Subcutaneous adipose tissue (tissue), 4 donors: Measurements from ENCODE around the gene RHCG. TPM values are rescaled to one million over a fixed set of nuclear protein-coding genes. Genes with fewer than 3 reads are reported as not detected.

Experiments used
- total RNA-seq, 4 donors: library from RNA; depleted of rRNA; stranded (reverse); fragments of >200 nt; gene quantifications; one replicate each; pipeline ENCODE4 v1.1.0, GENCODE V29; 2016
- TF ChIP-seq, protein P1 (sequence below): fragments of 450-650 bp; IDR thresholded peaks from one replicate; pipeline ENCODE4 v1.5.1; 2016; ENCODE audit warnings: low read depth, mild to moderate bottlenecking, control low read depth, antibody characterized with exemption, moderate library complexity

The RHCG gene
- total RNA-seq, 4 donors from 2014 or later, result 0.82 to 1.9 TPM; not detected in 2

DNA sequence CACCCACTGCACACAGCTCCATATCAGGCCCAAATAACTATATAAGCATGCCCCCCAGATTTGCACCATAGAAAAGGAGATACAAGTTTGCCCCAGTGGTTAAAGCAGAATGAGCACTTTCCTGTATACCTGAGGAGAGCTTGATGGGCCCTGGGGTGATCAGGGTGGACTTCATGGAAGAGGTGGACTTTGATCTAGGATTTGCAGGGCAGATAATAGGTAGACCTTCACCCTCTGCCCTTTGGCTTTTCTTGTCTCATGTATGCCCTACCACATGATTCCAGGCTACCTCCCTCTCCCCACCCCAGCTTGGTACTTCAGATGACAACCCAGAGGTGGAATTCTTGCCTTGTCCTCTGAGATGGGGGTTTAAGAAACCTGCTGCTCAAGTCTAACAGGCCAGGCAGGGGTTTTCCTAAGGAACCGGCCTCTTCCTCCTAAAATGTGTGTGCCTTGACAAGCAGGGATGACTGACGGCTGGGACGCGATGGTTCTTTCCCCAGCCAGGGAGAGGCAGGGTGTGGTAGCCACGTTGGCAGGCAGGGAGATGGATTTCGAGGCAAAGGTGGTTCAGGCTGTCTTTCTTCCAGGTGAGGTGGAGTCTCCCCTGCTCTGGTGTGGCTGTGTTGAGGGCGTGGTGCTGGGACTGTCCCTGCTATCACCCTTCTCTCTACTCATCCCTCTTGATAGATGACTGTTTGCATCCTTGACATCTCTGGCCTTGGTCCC, 6.6 kb upstream of the RHCG start:
- TF ChIP-seq, protein P1, sequence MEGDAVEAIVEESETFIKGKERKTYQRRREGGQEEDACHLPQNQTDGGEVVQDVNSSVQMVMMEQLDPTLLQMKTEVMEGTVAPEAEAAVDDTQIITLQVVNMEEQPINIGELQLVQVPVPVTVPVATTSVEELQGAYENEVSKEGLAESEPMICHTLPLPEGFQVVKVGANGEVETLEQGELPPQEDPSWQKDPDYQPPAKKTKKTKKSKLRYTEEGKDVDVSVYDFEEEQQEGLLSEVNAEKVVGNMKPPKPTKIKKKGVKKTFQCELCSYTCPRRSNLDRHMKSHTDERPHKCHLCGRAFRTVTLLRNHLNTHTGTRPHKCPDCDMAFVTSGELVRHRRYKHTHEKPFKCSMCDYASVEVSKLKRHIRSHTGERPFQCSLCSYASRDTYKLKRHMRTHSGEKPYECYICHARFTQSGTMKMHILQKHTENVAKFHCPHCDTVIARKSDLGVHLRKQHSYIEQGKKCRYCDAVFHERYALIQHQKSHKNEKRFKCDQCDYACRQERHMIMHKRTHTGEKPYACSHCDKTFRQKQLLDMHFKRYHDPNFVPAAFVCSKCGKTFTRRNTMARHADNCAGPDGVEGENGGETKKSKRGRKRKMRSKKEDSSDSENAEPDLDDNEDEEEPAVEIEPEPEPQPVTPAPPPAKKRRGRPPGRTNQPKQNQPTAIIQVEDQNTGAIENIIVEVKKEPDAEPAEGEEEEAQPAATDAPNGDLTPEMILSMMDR, result no peak

DNA sequence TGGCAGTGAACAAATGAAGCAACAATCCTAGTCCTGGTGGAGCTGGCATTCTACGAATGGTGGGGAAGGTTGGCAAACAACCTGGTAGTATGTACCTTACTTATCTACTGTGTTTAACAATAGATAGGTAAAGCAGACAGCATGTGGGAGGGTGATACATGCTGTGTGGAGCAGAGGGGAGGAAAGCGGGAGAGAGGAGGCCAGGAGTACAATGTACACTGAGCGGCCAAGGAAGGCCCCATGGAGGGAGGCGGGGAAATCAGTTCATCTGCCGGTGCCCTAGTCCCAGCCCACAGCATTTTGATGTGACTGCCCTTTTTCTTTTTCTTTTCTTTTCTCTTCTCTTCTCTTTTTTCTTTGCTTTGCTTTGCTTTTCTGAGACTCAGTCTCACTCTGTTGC, 5.3 kb upstream of the RHCG start:
- TF ChIP-seq, protein P1, result no peak

DNA sequence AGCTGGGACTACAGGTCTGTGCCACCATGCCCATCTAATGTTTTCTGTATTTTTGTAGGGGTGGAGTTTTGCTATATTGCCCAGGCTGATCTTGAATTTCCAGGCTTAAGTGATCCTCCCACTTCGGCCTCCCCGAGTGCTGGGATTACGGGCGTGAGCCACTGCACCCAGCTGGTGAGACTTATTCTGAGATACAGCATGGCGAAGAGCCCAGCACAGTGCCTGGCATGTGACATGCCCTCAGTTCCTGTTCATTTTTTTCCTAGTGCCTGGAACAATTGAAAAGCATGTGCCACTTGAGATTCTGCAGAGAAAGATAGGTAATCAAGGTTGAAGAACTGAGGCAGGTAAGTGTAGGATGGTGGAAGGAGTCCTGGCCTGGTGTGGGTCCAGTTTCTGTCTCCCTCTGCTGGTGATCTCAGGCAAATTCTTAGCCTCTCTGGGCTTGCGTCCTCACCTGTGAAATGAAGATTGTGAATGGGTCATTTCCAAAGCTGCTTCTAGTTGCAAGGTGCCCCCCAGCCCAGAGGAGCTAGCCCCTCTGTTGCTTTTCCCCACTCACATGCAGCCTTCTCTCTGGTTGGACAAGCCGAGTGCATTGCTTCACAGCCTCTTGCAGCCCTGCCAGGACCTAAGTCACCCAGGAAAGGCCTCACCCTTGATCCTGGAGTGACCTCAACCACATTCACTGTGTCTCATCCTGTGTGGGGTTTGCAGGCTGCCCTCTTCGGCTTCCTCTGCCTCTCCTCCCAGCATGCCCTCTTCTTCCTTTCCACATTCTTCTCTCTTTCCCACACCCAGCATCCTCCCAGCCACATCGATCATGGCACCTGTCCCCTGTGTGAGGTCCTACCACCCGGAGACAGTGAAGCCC, 4.3 kb upstream of the RHCG start:
- TF ChIP-seq, protein P1, result no peak

DNA sequence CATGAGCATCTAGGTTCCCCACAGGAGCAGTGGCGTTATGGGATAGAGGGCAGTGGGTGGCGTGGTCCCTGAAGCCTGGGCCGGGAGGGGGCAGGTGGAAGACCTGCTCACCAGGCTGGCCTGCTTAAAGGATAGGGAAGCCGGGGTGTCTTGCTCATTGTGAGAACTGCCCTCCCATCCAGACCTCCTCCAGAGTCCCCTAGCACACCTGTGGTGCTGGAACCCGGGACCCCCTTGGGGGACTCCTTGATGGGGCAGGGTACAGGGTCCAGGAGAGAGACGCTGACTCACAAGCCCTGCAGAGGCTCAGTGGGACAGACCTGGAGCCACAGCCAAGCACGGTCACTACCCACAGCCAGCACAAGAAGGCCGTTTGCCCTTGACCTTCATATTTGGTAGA, 2.8 kb upstream of the RHCG start:
- TF ChIP-seq, protein P1, result no peak

DNA sequence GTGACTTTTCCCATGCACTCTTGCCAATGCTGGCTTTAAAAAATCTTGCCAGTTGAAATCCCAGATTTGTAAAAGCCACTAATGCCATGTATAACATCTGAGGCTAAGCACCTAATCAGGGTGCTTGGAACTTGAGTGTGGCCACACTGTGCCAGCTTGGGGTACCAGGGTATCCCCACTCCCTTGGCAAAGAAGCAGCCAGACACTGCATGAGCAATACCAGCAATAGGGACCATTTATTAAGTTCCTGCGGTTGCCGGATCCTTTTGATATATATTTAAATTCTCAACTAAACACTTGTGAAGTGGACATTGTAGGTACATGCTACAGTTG, 2.2 kb upstream of the RHCG start:
- TF ChIP-seq, protein P1, result no peak

DNA sequence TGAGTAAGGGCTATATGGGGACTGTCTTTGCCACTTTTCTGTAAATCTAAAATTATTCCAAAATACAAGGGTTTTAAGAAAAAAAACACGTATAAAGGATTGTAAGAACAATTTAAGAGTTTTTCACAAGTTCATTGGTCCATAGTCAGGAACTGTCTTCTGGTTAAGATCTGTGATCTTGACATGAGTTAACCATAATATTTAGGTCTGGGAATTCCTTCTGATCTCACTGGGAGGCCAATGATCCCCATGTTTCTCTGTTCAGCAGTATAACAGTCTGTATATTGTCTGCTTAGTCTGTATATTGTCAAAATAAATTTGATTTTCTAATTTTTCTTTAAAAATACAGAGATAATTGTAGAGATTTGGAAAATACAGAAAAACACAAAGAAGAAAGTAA, 848 bp upstream of the RHCG start:
- TF ChIP-seq, protein P1, result no peak

DNA sequence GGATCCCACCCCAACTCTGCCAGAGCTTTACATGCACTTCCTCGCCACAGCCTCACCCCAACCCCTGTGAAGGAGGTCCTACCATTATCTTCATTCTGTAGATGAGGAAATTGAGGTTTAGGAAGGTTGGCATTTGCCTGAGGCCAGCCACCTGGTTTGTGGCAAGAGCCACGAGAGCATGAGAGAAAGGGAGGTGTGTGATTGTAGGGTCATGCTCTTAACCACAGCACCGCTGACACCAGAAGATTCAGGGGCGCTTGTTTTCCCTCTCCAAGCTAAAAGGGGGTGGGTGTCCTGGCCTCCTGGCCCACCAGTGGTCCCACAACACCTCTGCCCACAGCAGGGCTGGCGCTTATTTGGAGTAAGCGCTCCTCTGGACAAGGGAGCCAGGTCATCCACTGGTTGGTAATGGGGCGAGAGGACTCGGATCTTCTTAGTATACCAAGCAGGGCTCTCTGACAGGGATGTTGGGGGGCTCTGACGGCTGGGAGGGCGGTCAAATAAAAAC, 691 bp downstream of the RHCG start:
- TF ChIP-seq, protein P1, result no peak
